HG03432 (cell line): ENCODE results near the gene ARPC3.
"Not testable (repeated sequence)": the region's sequence is repeated elsewhere in the genome, so short reads cannot be mapped to it uniquely, and the experiment has no call there.

Source experiments
- ATAC-seq: cut with Tn5 transposase; IDR thresholded peaks from one replicate; pipeline ENCODE4 v1.9.1; 2021; ENCODE audit warnings: mild to moderate bottlenecking, moderate library complexity; ENCODE audit not compliant: unreplicated experiment

Gene ARPC3

DNA sequence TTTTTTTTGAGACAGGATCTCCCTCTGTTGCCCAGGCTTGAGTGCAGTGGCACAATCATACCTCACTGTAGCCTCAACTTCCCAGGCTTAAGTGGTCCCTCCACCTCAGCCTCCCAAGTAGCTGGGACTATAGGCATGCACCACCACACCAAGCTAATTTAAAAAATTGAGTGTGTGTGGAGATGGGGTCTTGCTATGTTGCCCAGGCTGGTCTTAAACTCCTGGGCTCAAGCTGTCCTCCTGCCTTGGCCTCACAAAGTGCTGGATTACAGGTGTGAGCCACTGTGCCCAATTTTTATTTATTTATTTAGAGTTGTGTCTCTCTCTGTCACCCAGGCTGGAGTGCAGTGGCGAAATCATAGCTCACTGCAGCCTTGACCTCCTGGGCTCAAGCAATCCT lies 29.5 kb downstream of the ARPC3 start:
- not testable (repeated sequence) for ATAC-seq

DNA sequence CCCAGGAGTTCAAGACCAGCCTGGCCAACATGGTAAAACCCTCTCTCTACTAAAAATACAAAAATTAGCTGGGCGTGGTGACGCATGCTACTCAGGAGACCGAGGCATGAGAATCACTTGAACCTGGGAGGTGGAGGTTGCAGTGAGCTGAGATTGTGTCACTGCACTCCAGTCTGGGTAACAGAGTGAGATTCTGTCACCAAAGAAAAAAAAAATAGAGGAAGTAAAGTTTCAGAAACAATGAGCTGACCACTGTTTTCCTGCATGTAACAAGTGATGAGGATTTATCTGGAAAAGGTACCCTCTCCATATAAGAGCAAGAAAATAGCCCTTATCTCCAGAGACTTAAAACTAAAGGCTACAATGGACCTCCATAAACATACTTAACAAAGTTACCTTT lies 33.0 kb downstream of the ARPC3 start:
- not testable (repeated sequence) for ATAC-seq

DNA sequence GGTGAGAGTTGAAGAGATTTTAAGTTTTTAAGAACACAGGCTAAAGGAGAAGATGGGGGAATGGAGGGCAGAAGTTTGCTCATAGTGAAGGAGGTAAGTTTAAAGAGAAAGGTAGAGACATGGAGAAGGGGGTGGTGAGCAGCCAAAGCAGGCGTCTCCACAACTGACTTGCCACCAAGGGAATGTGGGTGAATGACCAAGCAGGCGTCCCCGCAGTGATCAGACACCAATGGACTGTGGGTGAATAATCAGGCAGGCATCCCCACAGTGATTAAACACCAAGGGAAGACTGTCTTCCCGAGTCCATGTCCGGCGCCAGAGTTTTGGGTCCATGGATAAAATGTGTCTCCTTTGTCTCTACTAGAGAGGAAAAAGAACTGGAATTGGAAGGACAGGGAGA lies 40.1 kb downstream of the ARPC3 start:
- ATAC-seq, result not testable (repeated sequence)

DNA sequence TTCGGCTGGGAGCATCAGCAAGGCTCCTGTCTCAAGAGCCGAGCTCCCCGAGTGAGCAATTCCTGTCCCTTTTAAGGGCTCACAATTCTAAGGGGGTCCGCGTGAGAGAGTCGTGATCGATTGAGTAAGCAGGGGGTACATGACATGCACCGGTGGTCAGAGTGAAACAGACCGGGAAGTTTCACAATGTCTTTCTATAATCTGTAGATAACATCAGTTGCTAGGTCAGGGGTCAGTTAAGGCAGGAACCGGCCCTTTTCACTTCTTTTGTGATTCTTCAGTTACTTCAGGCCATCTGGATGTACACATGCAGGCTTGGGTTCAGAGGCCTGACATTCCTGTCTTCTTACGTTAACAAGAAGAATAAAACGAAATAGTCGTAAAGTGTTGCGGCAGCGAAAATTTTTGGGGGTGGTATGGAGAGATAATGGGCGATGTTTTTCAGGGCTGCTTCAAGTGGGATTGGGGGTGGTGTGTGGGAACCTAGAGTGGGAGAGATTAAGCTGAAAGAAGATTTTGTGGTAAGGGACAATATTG lies 44.9 kb downstream of the ARPC3 start:
- not testable (repeated sequence) for ATAC-seq

DNA sequence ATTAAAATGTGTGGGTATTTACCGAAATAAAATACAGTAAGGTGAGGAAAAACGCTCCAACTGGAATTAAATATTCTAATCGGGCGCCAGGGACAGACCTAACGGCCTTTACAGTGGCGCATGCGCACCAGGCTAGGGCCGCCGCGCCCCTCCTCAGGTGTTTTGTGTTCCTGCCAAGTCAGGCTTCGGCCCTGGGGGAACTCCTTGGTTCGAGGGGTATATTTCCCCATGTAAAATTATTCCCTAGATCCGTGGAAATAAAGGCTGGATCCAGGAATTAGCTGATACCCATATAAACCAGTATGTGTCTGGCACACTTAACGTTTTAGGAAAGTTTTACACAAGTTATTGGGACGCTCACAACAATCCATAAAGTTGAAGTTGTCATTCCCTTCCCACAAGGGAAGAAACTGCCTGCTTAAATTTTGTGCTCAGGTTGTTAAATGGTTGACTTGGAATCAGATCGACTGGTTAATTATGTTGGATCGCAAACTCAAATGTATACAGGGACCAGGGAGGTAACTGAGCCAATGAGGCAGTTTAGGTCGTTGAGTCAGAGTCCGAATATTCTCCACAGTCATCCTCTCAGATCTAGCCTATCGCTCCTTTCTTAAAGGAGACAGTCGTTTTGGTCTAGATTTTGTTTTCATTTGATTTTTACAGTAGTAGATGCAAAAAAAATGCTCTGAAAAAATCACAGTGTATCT lies 46.0 kb downstream of the ARPC3 start:
- ATAC-seq, result peak; percentile 59

DNA sequence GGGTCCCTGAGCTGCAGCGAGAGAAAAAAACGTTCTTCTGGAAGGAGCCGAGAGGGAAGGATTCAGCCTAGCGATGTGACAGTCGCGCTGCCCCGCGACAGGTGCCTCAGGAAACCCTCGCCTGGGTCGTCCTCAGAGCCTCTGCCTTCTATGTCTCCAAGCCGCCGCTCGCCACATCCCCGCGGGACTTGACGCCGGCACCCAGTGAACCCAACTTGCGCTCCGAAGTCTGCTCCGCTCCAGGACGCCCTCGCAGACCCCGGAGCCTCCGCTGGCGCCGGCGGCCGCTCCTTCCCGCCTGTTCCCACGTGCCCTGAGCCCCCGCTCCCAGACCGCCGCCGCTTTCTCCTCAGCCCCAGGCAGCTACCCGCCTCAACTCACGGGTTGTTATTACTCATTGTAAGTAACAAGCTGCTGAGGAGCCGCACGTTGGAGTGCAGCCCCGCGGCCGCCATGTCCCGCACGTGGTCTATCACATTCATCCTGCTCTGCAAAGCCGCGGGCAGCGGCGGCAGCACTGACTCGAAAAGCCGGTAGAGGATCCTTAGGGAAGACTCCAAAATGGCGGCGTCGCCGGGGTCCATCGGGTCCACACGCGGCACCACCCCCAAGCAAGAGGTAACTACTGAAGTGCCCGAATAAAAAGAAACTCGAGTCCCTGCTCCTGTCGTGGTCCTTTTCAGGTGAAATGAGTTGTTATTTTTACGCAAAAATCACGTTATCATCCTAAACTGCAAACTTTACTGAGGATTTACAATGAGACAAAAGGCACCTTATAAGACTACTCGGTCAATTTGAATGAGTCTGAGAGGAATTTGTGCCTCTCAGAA lies 46.8 kb downstream of the ARPC3 start, which contains the start of gene ANAPC7:
ANAPC7 (minus strand) TSS at position 563 of the 830 bp plus-strand sequence; CDS start at position 482, 81 bp downstream.
- ATAC-seq, result peak; percentile 80
